Dermis blood vessel endothelial cell (primary cell): ENCODE data around the gene SLC30A1. TPM values are rescaled to one million over a fixed set of nuclear protein-coding genes. Genes with fewer than 3 reads are reported as not detected.

ENCODE experiments used
- DNase-seq: peaks from one replicate; pipeline ENCODE4 v3.0.0; 2010
- total RNA-seq: library from RNA; depleted of rRNA; stranded (reverse); fragments of >200 nt; gene quantifications from 2 replicates; pipeline ENCODE4 v1.2.3, GENCODE V29; 2014

The SLC30A1 gene
- total RNA-seq, 1 donor from 2014 or later = 39.1 TPM

DNA sequence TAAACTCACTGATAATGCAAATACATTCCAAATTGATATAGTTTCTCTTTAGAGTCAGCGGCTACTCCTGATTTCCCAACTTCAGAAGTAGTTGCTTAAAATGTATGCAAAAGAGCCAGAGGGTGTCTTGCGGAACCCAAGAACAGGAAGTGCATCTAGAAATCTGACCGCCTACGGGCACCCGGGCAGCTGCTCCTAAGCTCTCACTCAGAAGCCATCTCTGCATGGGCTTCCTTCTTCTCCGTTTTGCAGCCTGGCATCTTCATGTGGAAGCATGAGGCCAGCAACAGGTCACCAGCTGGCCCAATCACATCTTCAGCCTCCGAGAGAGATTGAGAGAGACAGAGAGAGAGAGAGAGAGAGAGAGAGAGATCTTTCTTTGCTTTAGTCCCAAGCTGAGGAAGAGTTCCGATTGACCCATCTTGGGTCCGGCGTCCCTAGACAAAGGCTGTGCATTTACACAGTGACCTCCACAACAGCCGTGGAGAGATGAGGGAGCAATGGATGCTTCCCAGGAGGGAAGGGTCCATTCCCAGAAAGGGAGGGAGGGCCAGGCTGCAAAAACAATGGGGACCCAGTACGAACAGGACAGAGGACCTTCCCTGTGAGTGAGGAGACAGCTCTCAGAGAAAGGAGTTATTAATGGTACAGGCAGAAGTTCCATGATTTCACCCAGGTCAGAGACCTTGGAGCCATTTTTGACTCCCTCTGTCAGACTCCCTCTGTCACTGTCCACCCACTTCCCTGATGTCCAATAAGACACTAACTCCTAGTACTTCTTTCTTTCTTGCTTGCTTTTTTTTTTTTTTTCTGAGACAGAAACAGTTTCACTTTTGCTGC, 28.2 kb upstream of the SLC30A1 start:
- DNase-seq = no peak

DNA sequence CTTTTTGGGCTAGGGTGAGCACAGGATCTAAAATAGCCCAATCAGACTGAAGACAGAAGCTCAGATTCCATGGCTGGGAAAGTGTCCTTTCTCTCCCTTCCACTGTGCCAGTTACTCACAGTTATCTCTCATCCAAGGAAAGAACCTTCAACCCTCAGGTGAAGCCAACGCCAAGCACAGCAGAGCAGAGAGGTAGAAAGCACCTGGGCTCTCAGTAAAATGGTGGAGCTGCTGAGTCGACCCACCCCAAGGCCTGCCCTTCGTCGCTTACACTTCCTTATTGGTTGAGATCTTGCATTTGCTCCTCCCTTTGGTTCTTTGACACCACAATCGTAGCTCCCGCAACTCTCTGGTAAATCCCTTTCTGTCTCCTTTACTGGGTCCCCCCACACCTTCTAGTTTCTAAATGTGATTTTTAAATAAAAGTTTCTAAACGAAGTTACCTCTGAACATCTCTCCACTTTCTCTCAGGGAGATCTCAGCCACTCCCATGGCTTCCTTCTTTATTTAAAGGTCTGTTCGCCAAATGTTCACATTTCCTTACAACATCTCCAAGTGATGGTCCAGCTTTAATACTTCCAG, 27.5 kb upstream of the SLC30A1 start:
- no peak for DNase-seq

DNA sequence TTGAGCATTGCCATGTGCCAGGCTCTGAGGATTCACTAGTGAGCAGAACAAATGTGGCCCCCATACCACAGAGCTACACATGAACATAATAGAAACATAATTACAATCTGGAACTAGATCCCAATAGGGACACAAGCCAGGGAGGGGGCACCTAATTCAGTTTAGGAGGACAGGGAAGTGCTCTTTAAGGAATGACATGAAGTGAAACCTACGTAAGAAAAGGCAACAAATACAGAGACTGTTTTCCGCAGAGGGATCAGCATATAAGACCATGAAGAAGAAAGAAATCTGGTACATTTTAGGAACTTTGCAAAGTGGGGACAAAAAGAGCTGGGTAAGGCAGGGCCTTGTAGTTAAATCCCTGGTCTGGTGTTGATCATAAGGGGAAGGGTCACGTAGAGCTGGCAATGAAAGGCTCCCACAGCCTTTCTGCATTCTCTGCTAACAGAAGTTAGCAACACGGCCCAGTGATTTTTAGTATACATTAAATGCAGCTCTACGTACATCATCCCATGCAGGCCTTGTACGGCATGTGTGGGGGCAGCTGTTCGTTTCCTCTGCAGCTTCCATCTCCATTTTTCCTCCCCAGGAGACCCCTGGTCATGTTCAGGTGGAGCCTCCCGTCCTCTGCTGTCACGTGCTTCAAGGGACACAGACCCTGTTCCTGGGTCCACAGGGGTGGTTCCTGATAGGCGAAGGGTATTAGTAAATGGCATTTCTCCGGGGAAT, 26.8 kb upstream of the SLC30A1 start:
- no peak for DNase-seq

DNA sequence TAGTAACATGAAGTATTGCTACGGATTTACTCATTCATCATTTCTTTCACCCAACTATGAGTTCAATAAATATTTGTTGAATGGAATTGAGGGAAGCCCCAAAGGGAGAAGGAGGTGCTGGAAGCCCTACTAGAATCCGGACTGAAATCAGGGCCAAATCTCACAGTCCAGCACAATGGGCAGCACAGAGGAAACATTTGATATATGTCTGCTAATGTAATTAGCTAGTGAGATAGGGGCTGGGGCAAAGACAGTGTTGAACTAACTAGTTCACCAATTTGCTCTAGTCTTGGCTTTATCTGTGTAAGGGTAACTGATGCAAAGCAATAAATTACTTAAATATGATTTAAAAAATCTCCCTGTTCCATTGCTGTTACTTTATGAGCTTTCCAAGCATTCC, 26.1 kb upstream of the SLC30A1 start:
- DNase-seq = no peak

DNA sequence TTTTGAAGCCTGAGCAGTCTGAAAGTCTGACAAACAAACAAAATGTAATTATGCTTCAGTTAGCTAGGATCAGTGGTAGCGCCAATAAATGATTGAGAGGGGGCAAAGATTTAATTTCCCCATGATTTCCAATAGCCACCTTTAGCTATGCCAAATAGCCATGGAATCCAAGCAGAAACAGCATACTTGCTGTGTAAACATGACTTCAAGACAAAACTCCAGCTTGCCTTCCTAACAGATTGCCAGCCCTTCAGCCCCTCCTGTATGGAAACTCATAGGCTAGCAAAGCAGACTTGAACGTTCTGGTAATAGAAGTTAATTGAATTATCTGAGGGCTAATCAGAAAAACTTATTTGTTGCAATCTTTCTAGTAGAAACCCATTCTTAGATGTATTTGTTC, 25.6 kb upstream of the SLC30A1 start:
- no peak for DNase-seq

DNA sequence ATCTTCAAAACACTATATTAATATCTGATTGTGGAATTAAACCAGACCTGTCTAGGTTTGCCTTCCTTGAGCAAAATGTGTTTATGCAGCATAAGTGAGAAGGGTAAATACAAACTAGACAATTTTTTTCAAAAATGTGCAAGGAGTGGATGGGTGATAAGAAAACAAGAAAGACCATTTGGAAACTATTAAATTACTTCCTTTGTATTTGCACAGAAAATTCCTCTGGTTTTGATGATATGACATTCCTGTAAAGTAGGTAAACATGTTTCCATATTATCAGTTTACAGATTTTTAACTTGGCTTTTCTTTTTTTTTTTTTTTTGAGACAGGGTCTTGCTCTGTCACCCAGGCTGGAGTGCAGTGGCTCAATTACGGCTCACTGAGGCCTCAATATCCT, 24.8 kb upstream of the SLC30A1 start:
- no peak for DNase-seq

DNA sequence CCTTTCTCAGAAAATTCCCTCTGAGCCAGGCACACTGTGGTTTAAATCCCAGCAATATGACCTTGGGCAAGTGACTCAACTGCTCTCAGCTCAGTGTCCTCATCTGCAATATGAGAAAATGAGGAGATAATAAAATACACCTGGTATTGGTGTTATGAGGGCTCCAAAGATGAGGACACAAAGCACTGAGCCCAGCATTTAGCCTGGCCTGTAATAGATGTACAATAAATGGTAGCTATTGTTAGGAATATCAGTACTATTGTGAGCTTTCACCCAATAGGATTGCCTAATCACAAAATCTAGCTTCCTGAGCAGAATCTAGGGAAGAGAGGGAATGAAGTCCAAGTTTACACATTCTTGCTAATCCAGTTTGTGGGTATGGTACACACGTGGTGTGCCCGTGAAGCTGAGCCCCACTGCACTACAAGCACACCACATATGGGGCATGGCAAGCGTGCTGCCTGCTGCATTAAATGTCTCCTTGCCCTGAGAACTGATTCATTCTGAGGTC, 24.3 kb upstream of the SLC30A1 start:
- no peak for DNase-seq

DNA sequence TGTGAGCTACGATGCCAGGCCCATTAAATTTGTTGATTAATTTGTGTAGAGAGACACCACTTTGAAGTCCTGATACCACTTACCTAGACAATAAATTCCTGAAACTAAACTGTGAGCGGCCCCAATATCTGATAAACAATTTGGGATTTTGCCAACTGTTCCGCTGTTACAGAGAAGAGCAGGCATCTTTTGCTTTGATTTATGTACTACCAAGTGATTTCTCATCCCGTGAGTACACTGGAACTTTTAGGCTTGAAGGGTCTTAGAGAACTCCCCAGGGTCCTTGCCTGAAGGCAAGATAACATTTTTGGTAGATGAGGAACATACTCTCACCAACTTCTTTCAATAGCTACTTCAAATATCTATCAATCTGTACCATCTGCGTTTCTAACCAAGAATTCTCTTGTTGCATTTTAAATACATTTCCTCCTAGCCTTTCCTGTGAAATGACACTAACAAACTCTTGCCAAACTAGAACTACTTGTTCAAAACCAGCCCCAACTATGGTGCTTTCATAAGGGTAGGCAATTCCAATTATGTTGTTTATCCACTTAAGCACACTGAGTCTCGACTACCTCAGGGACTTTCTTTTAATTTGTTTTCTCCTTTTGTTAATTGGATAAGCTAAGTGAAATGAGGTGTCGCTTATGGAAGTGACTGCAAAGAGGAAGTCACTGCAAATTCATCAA, 23.2 kb upstream of the SLC30A1 start:
- no peak for DNase-seq

DNA sequence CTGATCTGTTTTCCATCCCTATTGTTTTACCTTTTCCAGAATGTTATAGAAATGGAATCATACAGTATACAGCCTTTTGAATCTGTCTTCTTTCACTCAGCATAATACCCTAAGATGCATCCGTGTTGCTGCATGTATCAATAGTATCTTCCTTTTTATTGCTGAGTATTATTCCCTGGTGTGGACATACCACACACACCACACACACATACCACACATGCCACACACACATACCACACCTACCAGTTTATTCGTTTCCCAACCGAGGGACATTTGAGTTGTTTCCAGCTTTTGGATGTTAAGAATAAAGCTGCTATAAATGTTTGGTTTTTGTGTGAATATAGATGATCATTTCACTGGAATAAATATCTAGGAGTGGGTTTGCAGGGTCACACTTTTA, 22.2 kb upstream of the SLC30A1 start:
- DNase-seq = no peak

DNA sequence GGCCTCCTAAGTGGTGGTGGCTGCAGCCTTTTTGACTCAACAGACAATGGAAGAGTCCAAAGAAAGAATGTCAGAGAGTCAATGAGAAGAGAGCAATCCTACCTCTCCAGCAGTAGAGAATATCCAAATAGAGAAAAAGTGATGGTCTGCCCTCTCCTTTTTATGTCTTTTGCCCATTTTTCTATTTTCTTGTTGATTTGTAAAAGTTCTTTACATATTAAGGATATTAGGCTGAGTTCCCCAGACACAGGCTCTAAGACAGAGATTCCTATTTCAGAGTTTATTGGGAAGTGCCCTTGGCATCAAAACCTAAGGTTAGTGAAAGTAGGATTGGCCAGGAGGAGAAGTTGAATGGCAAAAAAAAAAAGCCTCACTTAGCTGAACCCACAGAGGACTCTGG, 20.3 kb upstream of the SLC30A1 start:
- no peak for DNase-seq

DNA sequence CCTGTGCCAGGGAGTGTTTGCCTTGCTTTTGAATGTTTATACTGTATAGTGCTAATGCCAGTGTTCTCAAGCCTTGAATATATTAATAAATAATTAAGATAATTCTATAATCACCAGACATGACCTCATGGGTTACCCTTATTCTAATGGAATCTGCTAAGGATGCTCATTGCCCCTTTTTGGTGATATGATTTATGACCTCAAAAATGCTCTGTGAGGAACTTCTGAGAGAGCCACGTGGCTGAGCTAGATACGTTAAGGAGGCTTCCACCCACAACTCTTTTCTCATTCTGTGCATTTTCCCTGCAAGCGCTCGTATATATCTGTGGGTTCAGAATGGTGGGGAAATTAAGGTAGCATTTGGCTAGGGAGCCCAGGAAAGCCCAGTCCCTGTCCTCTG, 19.6 kb upstream of the SLC30A1 start:
- DNase-seq = no peak

DNA sequence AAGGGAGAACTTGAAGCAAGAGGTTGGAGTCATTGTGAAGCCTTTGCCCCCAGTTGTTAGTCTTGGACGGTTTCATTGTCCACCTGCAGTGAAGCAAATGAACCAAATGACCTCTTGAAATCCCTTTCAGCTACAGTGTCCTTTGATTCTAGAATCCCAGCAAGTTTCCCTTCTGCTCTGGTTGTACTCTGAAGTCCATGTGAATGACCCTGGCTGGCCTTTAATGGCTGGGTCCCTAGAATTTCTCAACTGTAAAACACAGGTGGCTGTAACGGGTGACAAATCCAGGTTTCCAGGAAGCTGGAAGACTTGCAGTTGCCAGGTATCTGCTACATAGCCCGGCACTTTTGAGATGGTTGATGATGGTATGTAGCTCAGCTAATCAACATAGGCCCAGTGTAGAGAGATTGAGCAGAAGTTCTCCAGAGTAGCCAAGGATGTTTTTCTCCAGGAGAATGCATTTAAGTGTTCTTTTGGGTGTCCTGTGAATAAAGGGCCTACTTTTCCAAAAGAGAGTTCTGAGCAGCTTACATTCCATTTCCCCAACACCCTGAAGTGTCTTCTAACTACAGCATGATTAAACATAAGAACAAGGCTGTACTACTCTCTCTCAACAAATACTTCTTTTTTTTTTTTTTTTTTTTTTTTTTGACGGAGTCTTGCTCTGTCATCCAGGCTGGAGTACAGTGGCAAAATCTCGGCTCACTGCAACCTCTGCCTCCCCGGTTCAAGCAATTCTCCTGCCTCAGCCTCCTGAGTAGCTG, 17.6 kb upstream of the SLC30A1 start:
- no peak for DNase-seq

DNA sequence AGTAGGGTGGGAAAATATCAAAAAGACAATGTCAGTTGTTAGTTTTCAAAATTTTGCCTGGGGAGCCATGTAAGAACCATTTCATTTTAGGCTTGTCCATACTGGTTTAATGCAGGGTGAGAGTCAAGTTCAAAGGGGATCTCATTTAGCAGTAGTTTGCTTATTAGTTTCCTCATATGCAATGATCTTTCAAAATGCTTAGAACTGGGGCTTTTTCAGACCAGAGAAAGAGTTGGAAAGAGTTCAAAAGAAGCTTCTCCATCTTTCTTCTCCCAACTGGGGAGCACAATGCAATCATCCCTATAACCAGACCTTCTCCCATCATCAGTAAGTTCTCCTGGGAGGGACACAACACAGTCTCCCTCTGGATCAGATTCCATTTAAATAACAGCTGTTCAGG, 16.5 kb upstream of the SLC30A1 start:
- DNase-seq = no peak

DNA sequence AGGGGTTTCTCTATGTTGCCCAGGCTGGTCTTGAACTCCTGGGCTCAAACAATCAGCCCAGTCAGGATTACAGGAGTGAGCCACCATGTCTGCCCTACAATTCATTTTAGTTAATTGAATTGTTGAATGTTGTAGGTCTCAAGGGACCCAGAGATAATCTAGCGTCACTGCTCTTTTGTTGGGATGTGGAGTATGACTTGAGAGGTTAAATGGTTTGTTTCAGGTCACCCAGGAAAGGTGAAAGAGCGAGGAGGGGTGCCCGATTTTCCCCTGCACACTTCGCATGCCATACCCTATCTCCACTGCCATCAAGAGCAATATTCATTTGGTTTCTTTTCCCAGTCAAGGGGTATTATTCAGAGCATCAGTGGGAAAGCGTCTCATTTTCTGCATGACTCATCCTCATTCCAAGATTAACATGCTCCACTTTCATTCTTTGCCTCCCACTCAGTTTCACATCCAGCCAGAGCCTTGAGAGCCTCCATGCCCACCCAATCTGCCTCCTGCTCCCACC, 13.1 kb upstream of the SLC30A1 start:
- DNase-seq = peak; percentile 51

DNA sequence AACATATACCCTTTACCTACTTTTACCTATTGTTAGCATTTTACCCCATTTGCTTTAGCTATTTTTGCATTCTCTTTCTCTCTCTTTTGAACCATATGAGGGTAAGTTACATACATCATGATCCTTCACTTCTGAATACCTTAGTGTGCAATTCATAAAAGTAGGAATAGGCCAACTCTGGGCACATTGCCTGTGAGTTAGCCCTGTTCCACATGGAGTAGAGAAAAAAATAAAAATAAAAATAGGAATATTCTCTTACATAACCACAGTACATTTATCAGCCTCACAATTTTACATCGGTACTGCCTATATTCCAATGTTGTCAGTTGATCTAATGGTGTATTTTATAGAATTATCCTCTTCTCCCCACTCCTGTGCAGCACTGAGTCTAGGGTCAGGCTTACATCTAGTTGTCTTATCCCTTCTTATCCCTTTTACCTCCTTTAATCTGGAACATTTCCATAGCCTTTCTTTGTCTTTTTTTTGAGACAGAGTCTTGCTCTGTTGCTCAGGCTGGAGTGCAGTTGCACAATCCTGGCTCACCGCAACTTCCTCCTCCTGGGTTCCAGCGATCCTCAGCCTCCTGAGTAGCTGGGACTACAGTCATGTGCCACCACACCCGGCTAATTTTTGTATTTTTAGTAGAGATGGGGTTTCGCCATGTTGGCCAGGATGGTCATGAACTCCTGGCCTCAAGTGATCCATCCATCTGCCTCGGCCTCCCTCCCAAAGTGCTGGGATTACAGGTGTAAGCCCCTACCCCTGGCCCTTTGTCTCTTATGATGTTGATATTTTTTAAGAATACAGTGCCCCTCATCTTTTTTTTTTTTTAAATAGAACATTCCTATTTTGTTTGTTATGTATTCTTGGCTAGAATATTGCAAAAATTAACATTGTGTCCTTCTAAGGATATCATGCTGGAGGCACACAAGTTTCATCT, 11.1 kb upstream of the SLC30A1 start:
- DNase-seq = no peak

DNA sequence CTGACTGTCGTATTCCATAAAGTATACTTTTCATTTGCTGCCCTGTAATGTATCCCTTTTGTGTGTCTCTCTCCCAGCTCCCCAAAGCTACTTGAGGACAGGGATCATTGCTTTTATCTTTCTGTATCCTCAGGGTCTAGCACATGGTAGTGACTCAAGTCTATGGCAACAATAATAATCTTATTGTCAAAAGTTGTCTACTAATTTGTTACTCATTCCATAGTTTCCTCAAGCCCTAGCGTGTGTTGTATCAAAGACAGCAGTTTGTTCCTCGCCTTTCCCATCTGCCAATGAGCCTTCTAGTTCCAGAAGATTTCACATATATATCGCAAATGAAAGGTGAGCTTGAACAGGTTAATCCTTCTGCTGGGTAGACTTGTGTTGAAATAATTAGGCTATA, 9.8 kb upstream of the SLC30A1 start:
- DNase-seq = no peak

DNA sequence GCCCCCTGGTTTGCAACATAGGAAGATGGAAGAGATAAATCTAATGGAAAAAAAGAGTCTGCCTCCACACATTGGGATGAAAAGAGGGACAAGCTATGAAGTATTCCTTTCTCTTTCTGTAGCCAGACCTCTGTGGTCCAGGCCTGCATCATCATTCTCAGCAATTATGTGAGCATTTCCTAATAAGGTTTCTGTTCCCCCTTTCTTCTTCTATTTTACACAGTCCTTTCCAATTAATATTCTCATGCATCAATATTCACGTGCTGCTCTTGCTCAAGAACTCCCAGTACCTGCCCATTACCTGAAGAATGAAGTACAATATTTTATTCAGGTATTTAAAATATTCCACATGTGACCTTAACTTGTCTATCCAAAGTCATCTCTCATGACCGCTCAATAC, 8.2 kb upstream of the SLC30A1 start:
- no peak for DNase-seq

DNA sequence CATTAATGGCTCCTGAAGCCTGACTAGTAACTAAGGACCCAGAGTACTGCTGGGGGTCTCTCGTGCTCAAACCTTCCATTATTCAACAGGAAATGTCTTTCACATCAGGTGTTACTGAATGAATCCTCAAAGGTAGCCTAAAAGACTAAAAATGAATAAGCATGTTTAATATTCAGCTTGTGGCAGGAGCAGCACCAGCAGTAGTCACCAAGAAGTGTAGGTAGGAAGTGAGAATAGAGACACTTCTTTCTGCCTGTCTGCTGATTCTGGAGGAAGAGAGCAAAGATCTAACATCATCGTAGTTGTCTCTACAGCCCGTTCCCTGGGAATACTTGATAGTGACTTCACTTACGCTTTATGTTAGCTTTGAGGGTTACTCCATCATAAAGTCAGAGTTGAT, 7.6 kb upstream of the SLC30A1 start:
- no peak for DNase-seq

DNA sequence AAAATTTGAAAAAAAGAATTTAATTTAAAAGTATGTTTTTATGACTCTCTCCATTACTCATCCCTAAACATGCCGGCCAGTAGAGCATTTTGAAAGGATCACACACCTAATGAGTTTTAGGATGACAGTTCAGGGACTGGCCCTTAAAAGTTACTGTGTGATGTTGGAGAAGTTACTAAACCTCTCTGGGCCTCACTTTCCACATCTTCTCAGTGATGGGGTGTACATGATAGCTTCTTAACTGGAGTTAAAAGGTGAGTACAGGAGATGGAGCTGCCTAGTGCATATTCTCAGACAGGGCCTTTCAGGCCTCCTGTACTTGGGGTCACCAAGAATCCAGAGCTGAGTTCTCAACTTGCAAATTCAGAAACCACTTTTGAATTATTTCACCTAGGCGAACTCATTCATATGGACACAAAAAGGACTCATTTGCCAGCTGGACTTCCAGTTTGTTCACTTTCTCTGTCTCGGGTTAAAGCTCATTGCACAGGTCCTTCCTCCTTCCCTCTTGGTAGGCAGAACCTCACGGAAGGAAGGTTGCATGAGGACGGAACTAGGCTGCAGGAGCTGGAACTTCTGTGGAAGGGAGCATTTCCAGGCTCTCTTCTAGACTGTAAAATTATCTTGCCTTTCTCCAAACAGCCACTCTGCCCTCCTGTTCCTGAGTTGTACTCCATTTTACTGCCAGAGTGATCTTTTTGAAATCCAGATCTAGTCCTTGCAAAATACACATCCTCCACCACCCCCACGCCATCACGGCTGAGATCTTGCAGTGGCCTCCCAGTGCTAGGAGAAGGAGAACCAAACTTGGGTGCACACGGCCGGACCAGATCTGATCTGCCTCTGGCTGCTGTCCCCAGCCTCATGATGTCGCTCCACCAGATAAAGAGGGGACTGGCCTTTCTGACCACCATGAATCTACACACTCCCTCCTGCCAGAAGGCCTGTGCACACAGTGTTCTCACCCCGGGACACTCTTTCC, 4.3 kb upstream of the SLC30A1 start:
- no peak for DNase-seq

DNA sequence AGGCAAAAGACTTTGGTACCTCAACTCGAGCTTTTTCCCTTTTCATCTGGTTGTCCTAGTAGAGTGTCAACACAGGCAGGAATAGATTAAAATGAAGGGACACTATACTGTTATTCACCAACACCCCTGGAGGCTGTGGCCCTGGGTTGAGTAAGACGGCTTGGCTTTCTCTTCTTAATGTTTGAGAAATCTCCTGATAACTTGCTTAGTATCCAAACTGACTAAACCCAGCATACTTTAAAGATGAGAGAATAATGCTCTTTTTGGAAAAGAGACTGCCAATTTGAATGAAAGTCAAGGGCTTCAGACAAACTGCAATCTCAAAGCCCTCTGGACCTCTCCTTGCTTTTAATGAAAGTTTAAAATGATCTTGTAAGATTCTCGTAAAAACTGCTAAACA, 2.6 kb upstream of the SLC30A1 start:
- no peak for DNase-seq
